G401 (cell line): ENCODE results near the gene ARHGAP28. TPM values are rescaled to one million over a fixed set of nuclear protein-coding genes. Genes with fewer than 3 reads are reported as not detected.

Source experiments
- DNase-seq: peaks from one replicate; pipeline ENCODE4 v3.0.0-alpha.2; 2015; ENCODE audit warnings: low spot score
- in situ Hi-C: cut with HindIII; loops from 2 replicates; pipeline ENCODE4 v1.10.0; 2016; ENCODE audit warnings: low sequenced_read_pairs, mixed read lengths
- total RNA-seq: library from RNA; depleted of rRNA; stranded (reverse); fragments of >200 nt; shearing (Covaris generic); gene quantifications from 2 replicates; pipeline ENCODE4 v1.2.3, GENCODE V29; 2014

ARHGAP28 gene
- total RNA-seq, 1 experiment from 2014 or later: 0.61 TPM

GRCh38 chr18:6851480-6851879 is 122.0 kb downstream of the ARHGAP28 start:
- in situ Hi-C loops: no loop called here
- DNase-seq: no peak

GRCh38 chr18:6854811-6855210 is 125.3 kb downstream of the ARHGAP28 start:
- no peak for DNase-seq
- in situ Hi-C loops: no loop called here

- in situ Hi-C loops: no loop called here
- no peak for DNase-seq
These were observed 126.3 kb downstream of the ARHGAP28 start for GRCh38 chr18:6855767-6856166.

- in situ Hi-C loops: no loop called here
- DNase-seq: no peak
These were observed 127.8 kb downstream of the ARHGAP28 start for GRCh38 chr18:6857300-6857699.

- DNase-seq: no peak
- in situ Hi-C loops: no loop called here
These were observed 130.3 kb downstream of the ARHGAP28 start for GRCh38 chr18:6859676-6860422.

- in situ Hi-C loops: no loop called here
- no peak for DNase-seq
These were observed 131.4 kb downstream of the ARHGAP28 start for GRCh38 chr18:6860804-6861448.

GRCh38 chr18:6865251-6865650 is 135.7 kb downstream of the ARHGAP28 start:
- in situ Hi-C loops: no loop called here
- DNase-seq: no peak

- DNase-seq: no peak
- in situ Hi-C loops: no loop called here
These were observed 137.1 kb downstream of the ARHGAP28 start for GRCh38 chr18:6866552-6867085.

GRCh38 chr18:6868033-6868432 is 138.5 kb downstream of the ARHGAP28 start:
- DNase-seq: no peak
- in situ Hi-C loops: no loop called here

GRCh38 chr18:6871566-6871965 is 142.1 kb downstream of the ARHGAP28 start:
- in situ Hi-C loops: no loop called here

GRCh38 chr18:6873040-6873751 is 143.7 kb downstream of the ARHGAP28 start:
- no peak for DNase-seq
- in situ Hi-C loops: no loop called here

More at GRCh38 chr18:6871566-6871965, 142.1 kb downstream of the ARHGAP28 start:
- DNase-seq: no peak

GRCh38 chr18:6874315-6874714 is 144.8 kb downstream of the ARHGAP28 start:
- no peak for DNase-seq
- in situ Hi-C loops: no loop called here

- DNase-seq: no peak
- in situ Hi-C loops: no loop called here
These were observed 146.2 kb downstream of the ARHGAP28 start for GRCh38 chr18:6875749-6876148.

- no peak for DNase-seq
- in situ Hi-C loops: no loop called here
These were observed 147.1 kb downstream of the ARHGAP28 start for GRCh38 chr18:6876641-6877041.

- in situ Hi-C loops: no loop called here
- DNase-seq: no peak
These were observed 147.8 kb downstream of the ARHGAP28 start for GRCh38 chr18:6877288-6877687.

- no peak for DNase-seq
- in situ Hi-C loops: no loop called here
These were observed 149.2 kb downstream of the ARHGAP28 start for GRCh38 chr18:6878556-6879297.

GRCh38 chr18:6879508-6880195 is 150.1 kb downstream of the ARHGAP28 start:
- no peak for DNase-seq
- in situ Hi-C loops: no loop called here

- in situ Hi-C loops: no loop called here
- no peak for DNase-seq
These were observed 151.7 kb downstream of the ARHGAP28 start for GRCh38 chr18:6881034-6881820.
